ENCODE results near the gene MPHOSPH8. TPM values are rescaled to one million over a fixed set of nuclear protein-coding genes. Genes with fewer than 3 reads are reported as not detected.

The MPHOSPH8 gene
- total RNA-seq, 1 donor from 2014 or later, result 25.0 TPM

Other genes with a start within 250 kb of the MPHOSPH8 start
- not detected for gene TPTE2, start 72.1 kb upstream of the MPHOSPH8 start, total RNA-seq
- gene PSPC1, start 149.3 kb downstream of the MPHOSPH8 start, total RNA-seq, result 24.9 TPM
- 7.5 TPM for gene ZMYM5, start 230.0 kb downstream of the MPHOSPH8 start, total RNA-seq